Adrenal gland (tissue), 5 donors: ENCODE data around the gene DOHH.

Experiments
- CTCF ChIP-seq, 6 experiments: fragments of 450-650 bp in 4 of 6; fragments of 200-600 bp in 2 of 6; sonication (generic) in 1 of 6; IDR thresholded peaks; 1 replicate in 5 of 6; 2 replicates in 1 of 6; pipeline versions ENCODE4 v1.5.1 to v1.8.0; 2016 to 2021; ENCODE audit warnings: antibody characterized with exemption in 6 of 6, mild to moderate bottlenecking in 2 of 6, moderate library complexity in 1 of 6
- POLR2A ChIP-seq, 2 donors: fragments of 450-650 bp; IDR thresholded peaks; one replicate each; pipeline ENCODE4 v1.6.1; 2017; ENCODE audit warnings: antibody characterized with exemption in 2 of 2, mild to moderate bottlenecking in 2 of 2, moderate library complexity in 1 of 2
- donor health status: DM: no; HTN: no; CAD: no.

GRCh38 chr19:3506384-3507340, 6.2 kb upstream of the DOHH start:
- no peak for TF ChIP-seq CTCF (IDR thresholded peaks at IDR 0.05)
- TF ChIP-seq POLR2A (IDR thresholded peaks at IDR 0.05), result peak; percentile 15 to 72
